NT2/D1 (cell line): ENCODE results near the gene MRPL49.

Experiments used
- SUZ12 ChIP-seq: IDR thresholded peaks from 2 replicates; pipeline ENCODE4 v1.6.1; 2011; ENCODE audit not compliant: insufficient read length, insufficient read depth; ENCODE audit errors: extremely low read depth
- YY1 ChIP-seq: IDR thresholded peaks from 2 replicates; pipeline ENCODE4 v1.6.1; 2011; ENCODE audit not compliant: insufficient read length, insufficient read depth
- ZNF274 ChIP-seq: IDR thresholded peaks from 2 replicates; pipeline ENCODE4 v1.6.1; 2011; ENCODE audit warnings: mild to moderate bottlenecking, low read depth, low read length

GRCh38 chr11:65120831-65121230 lies 1.3 kb upstream of the MRPL49 start:
- TF ChIP-seq ZNF274: no peak
- TF ChIP-seq YY1: no peak
- TF ChIP-seq SUZ12: no peak
